Epithelial cell of esophagus (primary cell): ENCODE results near the gene DCAKD.
A peak's percentile ranks its signal among the peaks of the same experiment; 100 is the strongest.

ENCODE experiments used
- DNase-seq: peaks from one replicate; pipeline ENCODE4 v3.0.0; 2010; ENCODE audit warnings: low read depth
- H3K4me3 ChIP-seq: 2 replicates; pipeline ENCODE4 v1.5.1; 2011; ENCODE audit warnings: mild to moderate bottlenecking, low read length, control low read depth
- TF ChIP-seq, protein P1 (sequence below): IDR thresholded peaks from 2 replicates; pipeline ENCODE4 v1.5.1; 2011; ENCODE audit warnings: low read depth, mild to moderate bottlenecking, low read length, control low read depth, inconsistent platforms; ENCODE audit not compliant: insufficient read depth; ENCODE audit errors: missing control alignments

Gene DCAKD, protein sequence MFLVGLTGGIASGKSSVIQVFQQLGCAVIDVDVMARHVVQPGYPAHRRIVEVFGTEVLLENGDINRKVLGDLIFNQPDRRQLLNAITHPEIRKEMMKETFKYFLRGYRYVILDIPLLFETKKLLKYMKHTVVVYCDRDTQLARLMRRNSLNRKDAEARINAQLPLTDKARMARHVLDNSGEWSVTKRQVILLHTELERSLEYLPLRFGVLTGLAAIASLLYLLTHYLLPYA

DNA sequence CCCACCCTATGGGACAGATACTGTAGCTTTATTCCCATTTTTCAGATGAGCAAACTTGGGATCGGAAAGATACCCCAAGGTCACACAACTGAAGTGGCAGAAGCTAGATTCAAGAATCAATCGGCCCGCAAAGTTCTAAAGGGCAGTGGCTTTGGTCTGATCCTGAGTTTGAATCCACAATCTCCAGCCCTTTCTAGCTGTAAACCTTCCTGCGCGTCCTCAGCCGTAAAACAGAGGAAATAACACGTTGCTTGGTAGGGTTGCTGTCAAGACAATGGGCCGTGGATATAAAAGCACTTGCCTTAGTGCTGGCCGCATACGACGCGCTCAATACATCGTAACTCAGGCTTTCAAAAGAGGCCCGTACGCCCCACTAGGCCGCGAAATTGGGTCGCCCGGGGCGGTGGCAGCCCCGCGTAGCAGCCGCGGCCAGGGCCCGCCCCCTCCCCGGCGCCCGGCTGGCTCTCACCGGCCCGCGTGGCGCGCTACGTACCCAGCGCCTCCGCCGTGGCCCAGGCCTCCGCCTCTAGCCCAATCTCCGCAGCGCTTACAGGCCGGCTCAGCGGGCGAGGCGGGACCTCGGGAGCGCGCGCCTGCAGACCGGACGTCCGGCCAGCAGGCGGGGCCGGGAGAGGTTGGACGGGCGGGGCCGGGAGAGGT, at the start of gene DCAKD:
Gene DCAKD, minus strand, starts transcription at position 573 of the 660 bp plus-strand sequence. CDS start 16,747 bp downstream, outside the sequence.
- H3K4me3 ChIP-seq = peak within 1 kb of the TSS; percentile 73
- DNase-seq = peak; percentile 98
- TF ChIP-seq, protein P1, sequence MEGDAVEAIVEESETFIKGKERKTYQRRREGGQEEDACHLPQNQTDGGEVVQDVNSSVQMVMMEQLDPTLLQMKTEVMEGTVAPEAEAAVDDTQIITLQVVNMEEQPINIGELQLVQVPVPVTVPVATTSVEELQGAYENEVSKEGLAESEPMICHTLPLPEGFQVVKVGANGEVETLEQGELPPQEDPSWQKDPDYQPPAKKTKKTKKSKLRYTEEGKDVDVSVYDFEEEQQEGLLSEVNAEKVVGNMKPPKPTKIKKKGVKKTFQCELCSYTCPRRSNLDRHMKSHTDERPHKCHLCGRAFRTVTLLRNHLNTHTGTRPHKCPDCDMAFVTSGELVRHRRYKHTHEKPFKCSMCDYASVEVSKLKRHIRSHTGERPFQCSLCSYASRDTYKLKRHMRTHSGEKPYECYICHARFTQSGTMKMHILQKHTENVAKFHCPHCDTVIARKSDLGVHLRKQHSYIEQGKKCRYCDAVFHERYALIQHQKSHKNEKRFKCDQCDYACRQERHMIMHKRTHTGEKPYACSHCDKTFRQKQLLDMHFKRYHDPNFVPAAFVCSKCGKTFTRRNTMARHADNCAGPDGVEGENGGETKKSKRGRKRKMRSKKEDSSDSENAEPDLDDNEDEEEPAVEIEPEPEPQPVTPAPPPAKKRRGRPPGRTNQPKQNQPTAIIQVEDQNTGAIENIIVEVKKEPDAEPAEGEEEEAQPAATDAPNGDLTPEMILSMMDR = no peak

DNA sequence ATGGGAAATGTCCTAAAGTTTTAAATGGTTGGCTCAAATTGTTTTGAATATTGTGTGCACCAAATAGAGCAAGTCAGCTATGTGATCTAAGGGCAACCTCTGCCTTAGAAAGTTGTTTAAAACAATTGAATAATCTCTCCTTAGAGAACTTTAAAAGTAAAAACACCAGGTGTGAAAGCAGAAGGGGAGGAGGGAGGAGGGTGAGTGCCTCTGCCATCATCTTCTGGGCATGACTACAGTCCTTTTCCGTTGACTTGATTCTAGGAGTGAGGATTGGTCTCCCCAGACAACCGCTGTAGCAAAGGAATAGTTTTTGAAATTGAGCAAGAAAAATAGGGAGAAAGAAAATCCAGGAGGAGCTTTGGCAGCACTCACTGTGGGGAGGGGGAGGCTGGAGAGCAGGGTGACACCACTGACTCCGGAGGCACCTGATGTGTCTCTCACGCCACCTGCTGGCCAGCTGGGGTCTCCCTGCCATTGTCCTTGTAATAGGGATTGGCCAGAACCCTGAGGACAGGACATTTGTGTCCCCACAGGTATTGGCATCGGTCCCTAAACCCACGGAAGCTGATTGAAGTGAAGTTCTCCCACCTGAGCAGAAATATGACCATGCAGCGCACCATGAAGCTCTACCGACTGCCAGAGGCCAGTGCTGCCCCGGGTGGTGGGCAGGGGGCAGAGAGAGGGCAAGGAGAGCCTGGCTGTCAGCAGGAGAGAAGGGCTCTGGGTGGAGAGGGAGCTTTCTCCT, 47.6 kb upstream of the DCAKD start:
- TF ChIP-seq, protein P1 = peak; percentile 90
- H3K4me3 ChIP-seq = no peak overlapping the region
- peak; percentile 84 for DNase-seq

DNA sequence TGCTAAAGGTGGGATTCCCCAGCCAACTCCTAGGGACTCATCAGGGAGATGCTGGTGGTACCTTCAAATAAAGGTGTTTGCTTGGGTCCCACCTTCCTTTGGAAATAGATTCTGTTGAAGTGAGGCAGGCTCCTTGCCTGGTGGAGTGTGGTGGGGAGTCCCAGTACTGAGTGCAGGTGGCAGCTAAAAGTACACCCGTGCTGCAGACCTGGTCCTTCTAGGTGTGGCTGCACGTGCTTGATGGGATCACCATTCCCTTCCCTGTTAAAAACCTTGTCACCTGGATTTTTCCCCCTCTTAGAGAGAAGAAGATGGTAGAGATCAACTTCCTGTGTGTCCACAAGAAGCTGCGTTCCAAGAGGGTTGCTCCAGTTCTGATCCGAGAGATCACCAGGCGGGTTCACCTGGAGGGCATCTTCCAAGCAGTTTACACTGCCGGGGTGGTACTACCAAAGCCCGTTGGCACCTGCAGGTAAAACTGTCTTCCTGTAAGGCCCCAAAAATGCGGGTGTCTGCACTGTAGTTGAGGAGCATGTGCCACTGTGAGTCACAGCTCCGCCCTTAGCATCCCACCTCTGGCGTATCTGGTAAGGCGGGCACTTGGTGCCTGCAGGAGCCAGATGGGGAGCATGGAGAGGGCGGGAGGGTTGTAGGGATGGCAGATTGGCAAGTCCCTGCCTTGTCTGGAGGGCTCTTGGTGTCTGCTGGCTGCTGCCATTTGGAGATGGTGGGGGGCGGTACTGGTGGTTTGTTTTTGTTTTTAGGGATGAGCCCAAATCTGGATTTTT, 46.8 kb upstream of the DCAKD start:
- DNase-seq = peak; percentile 25
- TF ChIP-seq, protein P1 = no peak
- no peak overlapping the region for H3K4me3 ChIP-seq

DNA sequence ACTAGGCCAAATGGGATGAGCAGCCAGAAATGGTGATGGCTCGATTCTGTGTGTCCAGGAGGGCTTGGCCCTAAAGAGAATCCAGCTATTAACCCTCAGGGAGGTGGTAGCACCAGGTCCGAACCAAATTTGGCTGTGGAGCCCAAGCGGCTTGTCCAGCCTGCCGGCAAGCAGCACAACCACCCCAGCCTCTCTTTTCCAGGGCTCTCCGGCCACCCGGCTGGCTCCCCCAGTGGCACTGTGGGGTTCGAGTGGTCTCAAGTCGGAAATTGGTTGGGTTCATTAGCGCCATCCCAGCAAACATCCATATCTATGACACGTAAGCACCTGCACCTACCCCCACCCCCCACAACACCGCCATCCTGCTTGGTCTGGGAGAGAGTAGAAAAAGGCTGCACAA, 45.5 kb upstream of the DCAKD start:
- no peak for DNase-seq
- no peak overlapping the region for H3K4me3 ChIP-seq
- TF ChIP-seq, protein P1 = no peak

DNA sequence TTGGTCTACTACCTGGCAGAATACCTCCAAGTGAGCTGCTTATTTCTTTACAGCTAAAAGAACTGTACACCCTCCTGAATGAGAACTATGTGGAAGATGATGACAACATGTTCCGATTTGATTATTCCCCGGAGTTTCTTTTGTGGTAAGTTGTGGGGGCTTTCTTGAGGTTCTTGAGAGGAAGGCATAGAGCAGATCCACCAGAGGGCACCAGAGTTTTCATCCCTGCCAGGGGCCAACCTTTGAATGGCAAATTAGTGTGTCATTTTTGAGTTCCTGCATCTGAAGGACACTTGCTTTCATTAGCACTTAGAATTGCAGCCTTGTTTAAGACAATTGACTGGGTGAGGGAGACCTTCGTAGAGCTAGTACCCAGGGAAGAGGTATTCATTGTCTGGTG, 44.7 kb upstream of the DCAKD start:
- H3K4me3 ChIP-seq = no peak overlapping the region
- DNase-seq = peak; percentile 56
- TF ChIP-seq, protein P1 = peak; percentile 65

DNA sequence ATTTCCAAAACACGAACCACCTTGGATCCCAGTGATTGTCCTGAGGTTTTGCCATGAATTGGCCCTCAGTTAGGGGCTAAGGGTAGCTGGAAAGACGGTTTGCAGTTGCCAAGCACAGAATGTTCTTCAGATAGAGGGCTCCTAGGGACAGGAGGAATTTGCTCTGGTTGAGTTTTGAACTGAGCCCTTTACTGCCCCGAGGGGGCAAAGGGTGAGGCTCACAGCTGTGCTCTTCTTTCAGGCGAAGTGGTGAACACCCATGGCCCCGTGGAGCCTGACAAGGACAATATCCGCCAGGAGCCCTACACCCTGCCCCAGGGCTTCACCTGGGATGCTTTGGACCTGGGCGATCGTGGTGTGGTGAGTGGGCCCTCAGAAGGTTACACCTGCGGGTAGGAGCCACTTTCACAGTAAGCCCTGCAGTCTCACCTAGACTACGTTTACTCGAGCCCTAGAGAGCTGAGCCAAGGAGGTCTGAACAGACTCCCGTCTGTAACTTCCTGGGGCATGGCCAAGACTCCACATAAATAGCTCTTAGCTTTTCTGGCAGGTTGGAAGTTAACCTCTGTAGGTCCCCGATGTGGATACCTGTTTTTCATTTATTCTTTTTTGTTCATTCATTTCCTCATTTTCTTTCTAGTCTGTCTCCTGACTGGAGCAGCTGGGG, 42.1 kb upstream of the DCAKD start:
- no peak overlapping the region for H3K4me3 ChIP-seq
- DNase-seq = no peak
- TF ChIP-seq, protein P1 = no peak
